SK-N-MC (cell line): ENCODE results near the gene MAPK8IP3.

Source experiments
- EZH2 ChIP-seq: fragments of 200-600 bp; sonication (generic); IDR thresholded peaks from one replicate; pipeline ENCODE4 v1.6.1; 2017; ENCODE audit warnings: antibody characterized with exemption
- FOXP2 ChIP-seq: optimal IDR thresholded peaks from 2 replicates; pipeline ENCODE3; 2011; ENCODE audit warnings: mild to moderate bottlenecking, moderate library complexity; ENCODE audit not compliant: insufficient read depth; ENCODE audit errors: extremely low read length, control extremely low read depth
- POLR2AphosphoS5 ChIP-seq: IDR thresholded peaks from 2 replicates; pipeline ENCODE4 v1.6.1; 2012; ENCODE audit warnings: mild to moderate bottlenecking, low read depth, low read length, borderline replicate concordance

GRCh38 chr16:1781758-1782407, 75.9 kb downstream of the MAPK8IP3 start:
- TF ChIP-seq EZH2 (no peak), POLR2AphosphoS5 (no peak), FOXP2 (no peak)
